Measurements from ENCODE around the gene RC3H1. TPM values are rescaled to one million over a fixed set of nuclear protein-coding genes. Genes with fewer than 3 reads are reported as not detected.

RC3H1 gene
- total and polyA plus RNA-seq, 9 of the 15 experiments (the other 6 are each of a cell fraction or from before 2014, with no cell fraction given), result 2.4 to 31.7 (median 12.4) TPM

DNA sequence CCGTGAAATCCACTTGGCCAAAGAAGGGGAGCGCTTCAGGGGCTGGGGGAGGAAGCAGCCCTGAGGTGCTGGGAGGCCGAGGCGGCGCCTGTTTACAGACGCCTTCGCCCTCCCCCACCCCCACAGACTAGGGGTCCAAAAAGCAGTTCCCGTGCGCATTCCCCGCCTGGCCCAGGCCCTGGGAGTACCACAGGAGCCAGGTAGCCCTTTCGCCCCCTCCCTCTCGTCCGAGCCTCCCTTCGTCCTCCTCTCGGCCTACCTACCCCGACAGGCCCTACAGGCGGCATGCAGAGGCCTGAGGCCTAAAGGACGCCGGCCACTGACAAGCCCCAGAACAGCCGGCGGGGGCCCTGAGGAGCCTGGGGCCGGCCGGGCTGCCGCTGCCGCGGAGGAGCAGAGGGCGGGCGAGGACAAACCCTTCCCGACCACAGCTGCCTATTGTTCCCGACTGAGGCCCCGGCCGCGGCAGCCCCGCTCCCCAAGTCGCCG, 522 bp downstream of the RC3H1 start (continued):
- TF ChIP-seq, protein P1, sequence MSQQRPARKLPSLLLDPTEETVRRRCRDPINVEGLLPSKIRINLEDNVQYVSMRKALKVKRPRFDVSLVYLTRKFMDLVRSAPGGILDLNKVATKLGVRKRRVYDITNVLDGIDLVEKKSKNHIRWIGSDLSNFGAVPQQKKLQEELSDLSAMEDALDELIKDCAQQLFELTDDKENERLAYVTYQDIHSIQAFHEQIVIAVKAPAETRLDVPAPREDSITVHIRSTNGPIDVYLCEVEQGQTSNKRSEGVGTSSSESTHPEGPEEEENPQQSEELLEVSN (IDR thresholded peaks at IDR 0.05; ENCODE audit: borderline replicate concordance in 1 of 2, extremely low read depth in 1 of 2, insufficient read depth in 1 of 2, insufficient read length in 1 of 2, low read depth in 1 of 2, low read length in 1 of 2, poor library complexity in 1 of 2, severe bottlenecking in 1 of 2), result no peak
- peak; percentile 93; the same call in 1 of the 2 replicates for TF ChIP-seq TGIF2 (CRISPR knock-in tag; IDR thresholded peaks at IDR 0.05)
- peak; percentile 86 for TF ChIP-seq ZBTB1 (CRISPR knock-in tag; IDR thresholded peaks at IDR 0.05; ENCODE audit: borderline replicate concordance, low read depth)
- no peak for TF ChIP-seq WHSC1 (IDR thresholded peaks at IDR 0.05; ENCODE audit: low read length)
- peak; percentile 29 for TF ChIP-seq PHF20 (IDR thresholded peaks at IDR 0.05; ENCODE audit: partially characterized antibody)
- TF ChIP-seq ZFX (CRISPR knock-in tag; IDR thresholded peaks at IDR 0.05), result peak; percentile 96
- TF ChIP-seq, protein P2, sequence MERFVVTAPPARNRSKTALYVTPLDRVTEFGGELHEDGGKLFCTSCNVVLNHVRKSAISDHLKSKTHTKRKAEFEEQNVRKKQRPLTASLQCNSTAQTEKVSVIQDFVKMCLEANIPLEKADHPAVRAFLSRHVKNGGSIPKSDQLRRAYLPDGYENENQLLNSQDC (CRISPR knock-in tag; IDR thresholded peaks at IDR 0.05), result no peak
- peak; percentile 42 for TF ChIP-seq CCNT2 (IDR thresholded peaks at IDR 0.05; ENCODE audit: borderline replicate concordance, extremely low read depth, insufficient read length, low read depth, low read length)
- TF ChIP-seq COPS2 (conservative IDR thresholded peaks at IDR 0.05), result no peak
- no peak for TF ChIP-seq FOXJ3 (CRISPR knock-in tag; IDR thresholded peaks at IDR 0.05)
- TF ChIP-seq KAT8 (IDR thresholded peaks at IDR 0.05; ENCODE audit: low read depth), result no peak
- no peak for TF ChIP-seq ETV1 (tag; conservative IDR thresholded peaks at IDR 0.05; ENCODE audit: low read depth)
- TF ChIP-seq ZNF124 (CRISPR knock-in tag; IDR thresholded peaks at IDR 0.05), result 0 out of 2 replicates have a peak, but pooled peaks have one; percentile 27
- peak; percentile 60; the same call in 1 of the 2 replicates for TF ChIP-seq OTX1 (CRISPR knock-in tag; IDR thresholded peaks at IDR 0.05)
- TF ChIP-seq SP1 (CRISPR knock-in tag; IDR thresholded peaks at IDR 0.05), result 0 out of 2 replicates have a peak, but pooled peaks have one; percentile 6
- TF ChIP-seq LCOR (CRISPR knock-in tag; IDR thresholded peaks at IDR 0.05), result peak; percentile 94
- no peak for TF ChIP-seq DIDO1 (tag; IDR thresholded peaks at IDR 0.05; ENCODE audit: low read depth)
- no peak; the same call in 1 of the 2 replicates for TF ChIP-seq BRD4 (IDR thresholded peaks at IDR 0.05)
- no peak for TF ChIP-seq BRD9 (IDR thresholded peaks at IDR 0.05; ENCODE audit: low read depth, partially characterized antibody)
- no peak for TF ChIP-seq ZNF146 (CRISPR knock-in tag; IDR thresholded peaks at IDR 0.05; ENCODE audit: unreplicated experiment)
- TF ChIP-seq ZNF12 (CRISPR knock-in tag; IDR thresholded peaks at IDR 0.05), result peak; percentile 83

Measured in K562 (cell line).